ENCODE results near the gene IMP4. TPM values are rescaled to one million over a fixed set of nuclear protein-coding genes. Genes with fewer than 3 reads are reported as not detected.
A peak's percentile ranks its signal among the peaks of the same experiment; 100 is the strongest.

The IMP4 gene
- total and polyA plus RNA-seq, 10 of the 15 experiments (the other 5 are each of a cell fraction or from before 2014, with no cell fraction given): 41.4 to 242 (median 166) TPM

DNA sequence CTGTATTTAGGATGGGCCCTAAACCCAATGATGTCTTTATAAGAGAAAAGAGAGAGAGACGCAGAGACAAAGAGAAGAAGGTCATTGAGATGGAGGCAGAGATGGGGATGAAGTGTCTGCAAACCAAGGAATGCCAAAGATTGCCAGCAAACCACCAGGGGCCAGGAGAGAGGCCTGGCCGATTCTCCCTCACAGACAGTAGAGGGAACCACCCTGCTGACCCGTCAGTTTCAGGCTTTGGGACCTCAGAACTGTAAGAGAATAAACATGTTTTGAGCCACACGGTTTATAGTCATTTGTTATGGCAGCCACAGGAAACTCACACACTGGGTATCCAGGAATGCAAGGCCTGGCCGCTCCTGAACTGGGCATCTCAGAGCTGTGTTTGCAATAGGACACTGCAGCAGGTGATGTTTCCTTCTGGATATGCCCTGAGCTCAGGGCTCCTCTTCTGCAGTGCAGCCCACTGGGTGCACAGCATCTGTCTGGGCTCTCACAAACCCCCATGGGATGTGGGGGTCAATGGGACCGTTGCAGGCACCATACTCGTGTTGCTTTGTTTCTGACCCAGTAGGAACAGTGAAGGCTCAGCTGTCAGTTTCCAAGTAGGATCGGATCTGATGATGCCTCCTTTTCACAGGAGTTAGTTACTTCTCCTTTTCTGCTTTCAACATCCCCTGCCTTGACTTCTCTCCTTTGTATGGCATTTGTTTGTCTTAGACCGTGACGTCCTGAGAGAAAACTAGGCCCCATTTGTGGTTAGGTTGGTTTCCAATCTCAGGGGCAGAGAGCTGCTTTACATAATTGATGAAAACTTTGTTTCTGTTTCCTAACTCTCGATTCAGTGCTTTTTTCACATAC is 34.0 kb downstream of the IMP4 start (continued):
- TF ChIP-seq GABPA (IDR thresholded peaks at IDR 0.05; ENCODE audit: low read depth) (no peak), PKNOX1 (IDR thresholded peaks at IDR 0.05) (0 out of 2 replicates have a peak, but pooled peaks have one; percentile 29), NR2F1 (conservative IDR thresholded peaks at IDR 0.05) (peak; percentile 34; the same call in 1 of the 2 replicates), GATAD2B (conservative IDR thresholded peaks at IDR 0.05; ENCODE audit: low read depth) (0 out of 2 replicates have a peak, but pooled peaks have one; percentile 59), FOXM1 (IDR thresholded peaks at IDR 0.05; ENCODE audit: low read depth, low read length) (no peak), MYB (IDR thresholded peaks at IDR 0.05; ENCODE audit: borderline replicate concordance, low read depth, low read length) (no peak), CREM (IDR thresholded peaks at IDR 0.05; ENCODE audit: low read depth) (peak; percentile 53; the same call in 1 of the 2 replicates), SMC3 (IDR thresholded peaks at IDR 0.05; ENCODE audit: borderline replicate concordance, low read length) (no peak; the same call in 1 of the 2 replicates), POLR2AphosphoS2 (IDR thresholded peaks at IDR 0.05; ENCODE audit: low read depth, low read length) (peak; percentile 57; the same call in 1 of the 2 replicates), NFYB (IDR thresholded peaks at IDR 0.05; ENCODE audit: insufficient read depth, low read depth, low read length) (no peak)
- TF ChIP-seq, protein P1, sequence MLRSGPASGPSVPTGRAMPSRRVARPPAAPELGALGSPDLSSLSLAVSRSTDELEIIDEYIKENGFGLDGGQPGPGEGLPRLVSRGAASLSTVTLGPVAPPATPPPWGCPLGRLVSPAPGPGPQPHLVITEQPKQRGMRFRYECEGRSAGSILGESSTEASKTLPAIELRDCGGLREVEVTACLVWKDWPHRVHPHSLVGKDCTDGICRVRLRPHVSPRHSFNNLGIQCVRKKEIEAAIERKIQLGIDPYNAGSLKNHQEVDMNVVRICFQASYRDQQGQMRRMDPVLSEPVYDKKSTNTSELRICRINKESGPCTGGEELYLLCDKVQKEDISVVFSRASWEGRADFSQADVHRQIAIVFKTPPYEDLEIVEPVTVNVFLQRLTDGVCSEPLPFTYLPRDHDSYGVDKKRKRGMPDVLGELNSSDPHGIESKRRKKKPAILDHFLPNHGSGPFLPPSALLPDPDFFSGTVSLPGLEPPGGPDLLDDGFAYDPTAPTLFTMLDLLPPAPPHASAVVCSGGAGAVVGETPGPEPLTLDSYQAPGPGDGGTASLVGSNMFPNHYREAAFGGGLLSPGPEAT (IDR thresholded peaks at IDR 0.05; ENCODE audit: low read depth): peak; percentile 69
- TF ChIP-seq, protein P2, sequence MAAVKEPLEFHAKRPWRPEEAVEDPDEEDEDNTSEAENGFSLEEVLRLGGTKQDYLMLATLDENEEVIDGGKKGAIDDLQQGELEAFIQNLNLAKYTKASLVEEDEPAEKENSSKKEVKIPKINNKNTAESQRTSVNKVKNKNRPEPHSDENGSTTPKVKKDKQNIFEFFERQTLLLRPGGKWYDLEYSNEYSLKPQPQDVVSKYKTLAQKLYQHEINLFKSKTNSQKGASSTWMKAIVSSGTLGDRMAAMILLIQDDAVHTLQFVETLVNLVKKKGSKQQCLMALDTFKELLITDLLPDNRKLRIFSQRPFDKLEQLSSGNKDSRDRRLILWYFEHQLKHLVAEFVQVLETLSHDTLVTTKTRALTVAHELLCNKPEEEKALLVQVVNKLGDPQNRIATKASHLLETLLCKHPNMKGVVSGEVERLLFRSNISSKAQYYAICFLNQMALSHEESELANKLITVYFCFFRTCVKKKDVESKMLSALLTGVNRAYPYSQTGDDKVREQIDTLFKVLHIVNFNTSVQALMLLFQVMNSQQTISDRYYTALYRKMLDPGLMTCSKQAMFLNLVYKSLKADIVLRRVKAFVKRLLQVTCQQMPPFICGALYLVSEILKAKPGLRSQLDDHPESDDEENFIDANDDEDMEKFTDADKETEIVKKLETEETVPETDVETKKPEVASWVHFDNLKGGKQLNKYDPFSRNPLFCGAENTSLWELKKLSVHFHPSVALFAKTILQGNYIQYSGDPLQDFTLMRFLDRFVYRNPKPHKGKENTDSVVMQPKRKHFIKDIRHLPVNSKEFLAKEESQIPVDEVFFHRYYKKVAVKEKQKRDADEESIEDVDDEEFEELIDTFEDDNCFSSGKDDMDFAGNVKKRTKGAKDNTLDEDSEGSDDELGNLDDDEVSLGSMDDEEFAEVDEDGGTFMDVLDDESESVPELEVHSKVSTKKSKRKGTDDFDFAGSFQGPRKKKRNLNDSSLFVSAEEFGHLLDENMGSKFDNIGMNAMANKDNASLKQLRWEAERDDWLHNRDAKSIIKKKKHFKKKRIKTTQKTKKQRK (IDR thresholded peaks at IDR 0.05; ENCODE audit: low read depth, low read length): no peak
- TF ChIP-seq, protein P3, sequence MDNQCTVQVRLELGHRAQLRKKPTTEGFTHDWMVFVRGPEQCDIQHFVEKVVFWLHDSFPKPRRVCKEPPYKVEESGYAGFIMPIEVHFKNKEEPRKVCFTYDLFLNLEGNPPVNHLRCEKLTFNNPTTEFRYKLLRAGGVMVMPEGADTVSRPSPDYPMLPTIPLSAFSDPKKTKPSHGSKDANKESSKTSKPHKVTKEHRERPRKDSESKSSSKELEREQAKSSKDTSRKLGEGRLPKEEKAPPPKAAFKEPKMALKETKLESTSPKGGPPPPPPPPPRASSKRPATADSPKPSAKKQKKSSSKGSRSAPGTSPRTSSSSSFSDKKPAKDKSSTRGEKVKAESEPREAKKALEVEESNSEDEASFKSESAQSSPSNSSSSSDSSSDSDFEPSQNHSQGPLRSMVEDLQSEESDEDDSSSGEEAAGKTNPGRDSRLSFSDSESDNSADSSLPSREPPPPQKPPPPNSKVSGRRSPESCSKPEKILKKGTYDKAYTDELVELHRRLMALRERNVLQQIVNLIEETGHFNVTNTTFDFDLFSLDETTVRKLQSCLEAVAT (IDR thresholded peaks at IDR 0.05): peak; percentile 63
- TF ChIP-seq, protein P4, sequence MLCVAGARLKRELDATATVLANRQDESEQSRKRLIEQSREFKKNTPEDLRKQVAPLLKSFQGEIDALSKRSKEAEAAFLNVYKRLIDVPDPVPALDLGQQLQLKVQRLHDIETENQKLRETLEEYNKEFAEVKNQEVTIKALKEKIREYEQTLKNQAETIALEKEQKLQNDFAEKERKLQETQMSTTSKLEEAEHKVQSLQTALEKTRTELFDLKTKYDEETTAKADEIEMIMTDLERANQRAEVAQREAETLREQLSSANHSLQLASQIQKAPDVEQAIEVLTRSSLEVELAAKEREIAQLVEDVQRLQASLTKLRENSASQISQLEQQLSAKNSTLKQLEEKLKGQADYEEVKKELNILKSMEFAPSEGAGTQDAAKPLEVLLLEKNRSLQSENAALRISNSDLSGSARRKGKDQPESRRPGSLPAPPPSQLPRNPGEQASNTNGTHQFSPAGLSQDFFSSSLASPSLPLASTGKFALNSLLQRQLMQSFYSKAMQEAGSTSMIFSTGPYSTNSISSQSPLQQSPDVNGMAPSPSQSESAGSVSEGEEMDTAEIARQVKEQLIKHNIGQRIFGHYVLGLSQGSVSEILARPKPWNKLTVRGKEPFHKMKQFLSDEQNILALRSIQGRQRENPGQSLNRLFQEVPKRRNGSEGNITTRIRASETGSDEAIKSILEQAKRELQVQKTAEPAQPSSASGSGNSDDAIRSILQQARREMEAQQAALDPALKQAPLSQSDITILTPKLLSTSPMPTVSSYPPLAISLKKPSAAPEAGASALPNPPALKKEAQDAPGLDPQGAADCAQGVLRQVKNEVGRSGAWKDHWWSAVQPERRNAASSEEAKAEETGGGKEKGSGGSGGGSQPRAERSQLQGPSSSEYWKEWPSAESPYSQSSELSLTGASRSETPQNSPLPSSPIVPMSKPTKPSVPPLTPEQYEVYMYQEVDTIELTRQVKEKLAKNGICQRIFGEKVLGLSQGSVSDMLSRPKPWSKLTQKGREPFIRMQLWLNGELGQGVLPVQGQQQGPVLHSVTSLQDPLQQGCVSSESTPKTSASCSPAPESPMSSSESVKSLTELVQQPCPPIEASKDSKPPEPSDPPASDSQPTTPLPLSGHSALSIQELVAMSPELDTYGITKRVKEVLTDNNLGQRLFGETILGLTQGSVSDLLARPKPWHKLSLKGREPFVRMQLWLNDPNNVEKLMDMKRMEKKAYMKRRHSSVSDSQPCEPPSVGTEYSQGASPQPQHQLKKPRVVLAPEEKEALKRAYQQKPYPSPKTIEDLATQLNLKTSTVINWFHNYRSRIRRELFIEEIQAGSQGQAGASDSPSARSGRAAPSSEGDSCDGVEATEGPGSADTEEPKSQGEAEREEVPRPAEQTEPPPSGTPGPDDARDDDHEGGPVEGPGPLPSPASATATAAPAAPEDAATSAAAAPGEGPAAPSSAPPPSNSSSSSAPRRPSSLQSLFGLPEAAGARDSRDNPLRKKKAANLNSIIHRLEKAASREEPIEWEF (IDR thresholded peaks at IDR 0.05; ENCODE audit: insufficient replicate concordance, low read depth, low read length): peak; percentile 82

Measured in GM12878 (cell line).